Erythroblast (primary cell): ENCODE results near the gene SRPK2.

Source experiments
- GATA1 ChIP-seq: IDR thresholded peaks from 2 replicates; pipeline ENCODE4 v1.6.1; 2011; ENCODE audit warnings: low read depth, mild to moderate bottlenecking, control low read depth, low read length, moderate library complexity
- POLR2A ChIP-seq: IDR thresholded peaks from 2 replicates; pipeline ENCODE4 v1.6.1; 2011; ENCODE audit warnings: mild to moderate bottlenecking, low read length

DNA sequence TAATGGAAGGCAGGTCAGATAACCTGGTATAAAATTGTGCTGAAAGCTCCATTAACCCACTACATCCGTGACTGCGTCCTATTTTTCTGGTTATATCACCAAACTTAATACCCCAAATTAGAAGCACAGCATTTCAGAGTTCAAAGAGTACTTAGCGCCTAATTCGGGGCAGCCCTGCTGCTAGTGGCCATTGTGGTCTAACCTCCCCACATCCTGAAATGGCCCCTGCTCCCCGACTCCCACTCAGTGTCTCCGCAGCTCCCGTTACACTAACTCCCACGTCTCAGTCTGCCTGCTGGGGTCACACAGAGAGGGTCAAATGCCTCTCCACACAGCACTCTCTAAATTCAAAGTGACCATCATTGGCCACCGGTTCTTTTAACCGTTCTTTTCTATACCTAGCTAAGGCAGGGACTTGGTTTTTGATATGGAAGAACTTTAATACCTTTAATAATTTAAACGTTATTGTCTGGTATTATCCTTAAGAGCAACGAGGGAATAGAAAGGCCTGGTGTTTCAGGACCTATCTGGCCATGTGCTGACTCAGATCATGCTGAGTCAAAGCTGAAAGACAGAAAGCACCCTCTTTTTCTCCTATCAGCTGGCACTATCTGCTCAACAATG lies 257.6 kb downstream of the SRPK2 start:
- TF ChIP-seq POLR2A: no peak
- TF ChIP-seq GATA1: no peak
